Sigmoid colon (tissue), 7 donors: ENCODE data around the gene SWSAP1. TPM values are rescaled to one million over a fixed set of nuclear protein-coding genes. Genes with fewer than 3 reads are reported as not detected.
"Not testable (repeated sequence)": the region's sequence is repeated elsewhere in the genome, so short reads cannot be mapped to it uniquely, and the experiment has no call there.

Source experiments
- DNase-seq: peaks from one replicate; pipeline ENCODE4 v3.0.0-alpha.2; 2019
- H3K27ac ChIP-seq, 4 donors: fragments of 200-600 bp; sonication (generic); one replicate each; pipeline ENCODE4 v1.5.1; 2016 to 2019; ENCODE audit warnings: mild to moderate bottlenecking in 1 of 4
- H3K27me3 ChIP-seq, 3 donors: fragments of 200-600 bp; sonication (generic); one replicate each; pipeline ENCODE4 v1.5.1; 2019; ENCODE audit warnings: mild to moderate bottlenecking in 1 of 3
- H3K36me3 ChIP-seq, 4 donors: fragments of 200-600 bp; sonication (generic); one replicate each; pipeline ENCODE4 v1.5.1; 2016 to 2019
- H3K4me1 ChIP-seq, 4 donors: fragments of 200-600 bp; sonication (generic); one replicate each; pipeline ENCODE4 v1.5.1; 2017 to 2019
- H3K4me3 ChIP-seq, 4 donors: fragments of 200-600 bp; sonication (generic); one replicate each; pipeline ENCODE4 v1.5.1; 2017 to 2019; ENCODE audit warnings: mild to moderate bottlenecking in 2 of 4, moderate library complexity in 1 of 4
- H3K9me3 ChIP-seq, 4 donors: fragments of 200-600 bp in 3 of 4; sonication (generic) in 3 of 4; one replicate each; pipeline versions ENCODE4 v1.5.1 to v1.6.1; 2013 to 2019
- CTCF ChIP-seq, 4 experiments: fragments of 450-650 bp in 3 of 4; fragments of 200-600 bp in 1 of 4; IDR thresholded peaks; one replicate each; pipeline ENCODE4 v1.5.1; 2016 to 2019; ENCODE audit warnings: antibody characterized with exemption in 4 of 4, mild to moderate bottlenecking in 3 of 4, moderate library complexity in 2 of 4
- EP300 ChIP-seq, 4 donors: sonication (generic); formaldehyde crosslinking; IDR thresholded peaks; one replicate each; pipeline ENCODE4 v1.6.1; 2017; ENCODE audit warnings: antibody characterized with exemption in 4 of 4
- POLR2A ChIP-seq, 2 donors: fragments of 450-650 bp; IDR thresholded peaks; one replicate each; pipeline ENCODE4 v1.6.1; 2016; ENCODE audit warnings: antibody characterized with exemption in 2 of 2, mild to moderate bottlenecking in 2 of 2, moderate library complexity in 2 of 2
- POLR2AphosphoS5 ChIP-seq, 4 donors: sonication (generic); formaldehyde crosslinking; IDR thresholded peaks; one replicate each; pipeline ENCODE4 v1.6.1; 2017; ENCODE audit warnings: antibody characterized with exemption in 4 of 4
- WGBS, 2 donors: extraction: QIAGEN DNeasy Blood & Tissue Kit; methylation state at CpG; one replicate each; pipeline ENCODE4 v1.1.7; 2013; 5-methylcytosine and 5-hydroxymethylcytosine counted together
- intact Hi-C: fragments of 100-400 bp; cut with DNase I; formaldehyde crosslinking; loops from one replicate; pipeline ENCODE4 v1.15.1; 2023
- polyA plus RNA-seq, 3 donors: library from polyadenylated mRNA; stranded (reverse); fragments of 200-250 nt; gene quantifications; one replicate each; pipeline ENCODE4 v1.2.3, GENCODE V29; 2013
- total RNA-seq, 4 donors: library from RNA; depleted of rRNA; stranded (reverse); fragments of >200 nt; gene quantifications; one replicate each; pipeline ENCODE4 v1.1.0, GENCODE V29; 2016
- donor health status: healthy with polysubstance abuse.
- donor health status: Bipolar disorder and iron deficiency.
- donor health status: healthy.

SWSAP1 gene
- total and polyA plus RNA-seq, 7 donors: 0.71 to 4.3 (median 1.8) TPM

- WGBS, 2 donors: 75 to 87% methylated on average over 4 of the region's 4 CpGs
Measured at GRCh38 chr19:11331502-11331901, 43.0 kb upstream of the SWSAP1 start.

GRCh38 chr19:11332822-11333221 lies 41.6 kb upstream of the SWSAP1 start:
- H3K36me3 ChIP-seq: peaks cover 0 to 97% (median 36%) of the 10 kb centered on the region in 4 donors
- WGBS, 2 donors: 95% methylated on average over 5 of the region's 5 CpGs
- intact Hi-C loops: no loop called here
- H3K27me3 ChIP-seq: no peaks in the 10 kb centered on the region
- H3K4me3 ChIP-seq: no peak overlapping the region
- DNase-seq: no peak
- H3K9me3 ChIP-seq: no peaks in the 10 kb centered on the region
- TF ChIP-seq EP300 (IDR thresholded peaks at IDR 0.05) (no peak), POLR2A (IDR thresholded peaks at IDR 0.05) (no peak), POLR2AphosphoS5 (IDR thresholded peaks at IDR 0.05) (no peak), CTCF (IDR thresholded peaks at IDR 0.05) (no peak)
- H3K4me1 ChIP-seq: peaks cover 0 to 2% (median 0%) of the 10 kb centered on the region in 4 donors
- H3K27ac ChIP-seq: no peak overlapping the region

More at GRCh38 chr19:11331502-11331901, 43.0 kb upstream of the SWSAP1 start:
- Histone ChIP-seq H3K4me3 (no peak overlapping the region), H3K4me1 (no peaks in the 10 kb centered on the region), H3K27me3 (no peaks in the 10 kb centered on the region), H3K27ac (no peak overlapping the region), H3K9me3 (no peaks in the 10 kb centered on the region), H3K36me3 (peaks cover 0 to 99% (median 43%) of the 10 kb centered on the region in 4 donors)
- intact Hi-C loops: no loop called here
- no peak for DNase-seq
- TF ChIP-seq CTCF (IDR thresholded peaks at IDR 0.05) (no peak), POLR2AphosphoS5 (IDR thresholded peaks at IDR 0.05) (no peak)

- Histone ChIP-seq H3K4me1 (peaks cover 0 to 12% (median 8%) of the 10 kb centered on the region in 4 donors), H3K36me3 (peaks cover 0 to 86% (median 36%) of the 10 kb centered on the region in 4 donors)
- H3K4me3 ChIP-seq, intact Hi-C loops, H3K27ac ChIP-seq, H3K27me3 ChIP-seq, DNase-seq, H3K9me3 ChIP-seq: not testable (repeated sequence)
- 66 to 82% methylated on average over 9 of the region's 9 CpGs for WGBS, 2 donors
Measured at GRCh38 chr19:11333838-11334237, 40.6 kb upstream of the SWSAP1 start.

GRCh38 chr19:11335449-11336146 lies 38.9 kb upstream of the SWSAP1 start:
- intact Hi-C loops: loop anchor here (5.0 kb wide), 1 partner anchor 43 kb away; no protein-coding TSS in a partner anchor
- peaks cover 0 to 69% (median 30%) of the 10 kb centered on the region in 4 donors for H3K36me3 ChIP-seq
- 95 to 96% methylated on average over 17 of the region's 17 CpGs for WGBS, 2 donors

More at GRCh38 chr19:11335449-11336146, 38.9 kb upstream of the SWSAP1 start:
- Histone ChIP-seq H3K27me3 (no peaks in the 10 kb centered on the region), H3K4me1 (peaks cover 0 to 23% (median 20%) of the 10 kb centered on the region in 4 donors), H3K9me3 (no peaks in the 10 kb centered on the region), H3K4me3 (no peak overlapping the region), H3K27ac (no peak overlapping the region)
- DNase-seq: no peak
- no peak for TF ChIP-seq EP300 (IDR thresholded peaks at IDR 0.05)
- TF ChIP-seq POLR2AphosphoS5 (IDR thresholded peaks at IDR 0.05): no peak
- TF ChIP-seq CTCF (IDR thresholded peaks at IDR 0.05): no peak
- TF ChIP-seq POLR2A (IDR thresholded peaks at IDR 0.05): no peak
